Mucosa of rectum (tissue), 2 donors: ENCODE measurements around the gene IDS.
"Not testable (repeated sequence)": the region's sequence is repeated elsewhere in the genome, so short reads cannot be mapped to it uniquely, and the experiment has no call there.

Experiments used
- H3K27ac ChIP-seq, 2 donors: one replicate each; pipeline ENCODE4 v1.7.0; 2013; ENCODE audit warnings: inconsistent platforms in 2 of 2, low read depth in 2 of 2, low read length in 2 of 2
- H3K27me3 ChIP-seq, 2 donors: one replicate each; pipeline ENCODE4 v1.7.0; 2013; ENCODE audit warnings: low read length in 2 of 2; ENCODE audit not compliant: control insufficient read depth in 2 of 2, insufficient read depth in 2 of 2
- H3K36me3 ChIP-seq, 2 donors: one replicate each; pipeline ENCODE4 v1.7.0; 2013; ENCODE audit warnings: low read length in 2 of 2; ENCODE audit not compliant: control insufficient read depth in 2 of 2, insufficient read depth in 2 of 2
- H3K4me1 ChIP-seq, 2 donors: one replicate each; pipeline ENCODE4 v1.7.0; 2013; ENCODE audit warnings: low read length in 2 of 2, mild to moderate bottlenecking in 1 of 2; ENCODE audit not compliant: control insufficient read depth in 2 of 2, insufficient read depth in 2 of 2
- H3K4me3 ChIP-seq, 2 donors: one replicate each; pipeline ENCODE4 v1.7.0; 2013; ENCODE audit warnings: low read length in 2 of 2
- H3K9ac ChIP-seq, 2 donors: one replicate each; pipeline ENCODE4 v1.7.0; 2013; ENCODE audit warnings: low read length in 2 of 2, low read depth in 1 of 2, mild to moderate bottlenecking in 1 of 2
- H3K9me3 ChIP-seq, 2 donors: one replicate each; pipeline ENCODE4 v1.7.0; 2013; ENCODE audit warnings: low read length in 2 of 2; ENCODE audit not compliant: control insufficient read depth in 2 of 2
- donor health status: healthy.
- donor health status: Normal muscosa, but diverticular disease.

The IDS gene

DNA sequence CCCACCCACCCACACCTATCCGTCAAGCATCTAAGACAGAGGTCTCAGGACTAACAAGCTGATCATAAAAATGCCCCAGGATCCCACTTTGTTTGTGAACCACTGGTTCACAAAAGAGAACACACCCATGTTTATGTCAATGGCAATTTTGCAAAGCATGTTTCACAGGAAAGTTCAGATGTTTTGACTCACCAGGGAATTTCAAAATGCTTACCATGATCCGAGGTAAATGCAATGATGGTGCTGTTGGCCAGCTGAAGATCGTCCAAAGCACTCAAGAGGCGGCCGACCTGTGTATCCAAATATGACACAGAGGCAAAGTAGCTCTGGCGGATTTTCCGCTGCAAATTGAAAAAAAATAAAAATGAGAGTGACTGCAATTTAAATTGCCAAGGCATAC lies 15.0 kb downstream of the IDS start:
- H3K27ac ChIP-seq = no peak overlapping the region
- no peak overlapping the region for H3K4me3 ChIP-seq
- H3K36me3 ChIP-seq = peaks cover 25 to 31% of the 10 kb centered on the region in 2 donors
- no peaks in the 10 kb centered on the region for H3K27me3 ChIP-seq
- H3K9me3 ChIP-seq = peaks cover 0 to 3% of the 10 kb centered on the region in 2 donors
- H3K4me1 ChIP-seq = peaks cover 4 to 24% of the 10 kb centered on the region in 2 donors
- H3K9ac ChIP-seq = no peak overlapping the region

- not testable (repeated sequence) for H3K27ac ChIP-seq, H3K27me3 ChIP-seq, H3K9ac ChIP-seq, H3K4me3 ChIP-seq, H3K9me3 ChIP-seq
- Histone ChIP-seq H3K4me1 (peaks cover 0 to 10% of the 10 kb centered on the region in 2 donors), H3K36me3 (peaks cover 21% of the 10 kb centered on the region in 2 donors)
Measured at GRCh38 chrX:149488411-149489052, 16.6 kb downstream of the IDS start.

DNA sequence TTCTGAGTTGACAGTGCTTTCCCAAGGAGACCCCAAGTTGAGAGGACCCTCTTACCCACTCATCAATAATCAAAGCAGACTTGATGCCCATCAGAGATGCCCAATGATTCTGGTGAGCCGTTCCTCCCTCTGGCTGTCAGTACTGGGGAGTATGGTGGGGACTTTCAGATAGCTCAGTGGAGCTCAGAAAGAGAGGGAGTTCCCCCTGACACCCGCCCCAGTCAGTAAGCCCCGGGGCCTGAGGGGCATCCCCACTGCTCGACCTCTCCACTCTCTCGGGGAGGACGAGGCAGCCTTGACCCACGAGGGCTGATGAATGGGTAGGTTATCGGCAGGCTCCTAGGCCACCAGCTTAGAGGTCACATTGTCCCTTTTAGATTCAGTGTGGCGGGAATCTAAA lies 17.1 kb downstream of the IDS start:
- not testable (repeated sequence) for H3K4me3 ChIP-seq, H3K27ac ChIP-seq, H3K9ac ChIP-seq, H3K27me3 ChIP-seq, H3K9me3 ChIP-seq, H3K4me1 ChIP-seq
- H3K36me3 ChIP-seq = peaks cover 21% of the 10 kb centered on the region in 2 donors

DNA sequence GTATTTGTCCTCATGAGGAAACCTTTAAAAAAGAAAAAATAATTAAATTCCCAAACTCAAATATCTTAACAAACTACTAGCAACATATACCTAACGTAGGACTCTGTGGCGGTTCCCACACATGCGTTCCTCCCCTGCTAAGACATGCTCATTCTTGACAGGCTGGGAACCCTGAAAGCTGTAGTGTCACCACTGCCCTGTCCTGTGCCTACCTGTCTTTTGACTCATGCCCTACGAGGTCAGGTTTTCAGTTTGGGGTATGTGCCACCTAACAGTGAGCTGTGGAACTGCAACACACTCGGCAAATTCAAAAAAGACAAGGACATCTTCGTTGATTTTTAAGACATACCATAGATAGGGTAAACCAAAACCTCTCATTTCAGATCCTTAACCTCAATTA lies 17.8 kb downstream of the IDS start:
- H3K36me3 ChIP-seq = peaks cover 23 to 25% of the 10 kb centered on the region in 2 donors
- peaks cover 0 to 3% of the 10 kb centered on the region in 2 donors for H3K9me3 ChIP-seq
- no peak overlapping the region for H3K9ac ChIP-seq
- H3K4me3 ChIP-seq = no peak overlapping the region
- H3K4me1 ChIP-seq = peaks cover 0 to 2% of the 10 kb centered on the region in 2 donors
- H3K27ac ChIP-seq = no peak overlapping the region
- H3K27me3 ChIP-seq = no peaks in the 10 kb centered on the region

DNA sequence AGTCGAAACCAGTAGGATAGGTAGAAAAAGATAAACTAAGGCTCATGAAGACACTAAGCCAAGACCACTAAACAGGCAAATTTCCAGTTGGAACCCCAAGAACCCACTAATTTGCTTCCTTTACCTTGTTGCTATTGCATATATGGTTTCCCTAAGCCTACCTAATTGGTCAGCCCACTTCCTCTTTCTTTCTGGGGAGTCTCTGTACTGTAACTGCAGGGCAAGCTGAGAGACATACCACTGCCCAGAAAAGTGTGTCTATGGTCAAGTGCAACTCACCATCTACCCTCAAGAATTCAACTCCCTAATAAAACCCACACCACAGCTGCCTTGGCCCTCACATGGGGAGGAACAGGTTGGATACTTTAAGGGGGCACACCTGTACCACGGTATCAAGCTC lies 28.6 kb downstream of the IDS start:
- Histone ChIP-seq H3K9me3 (no peaks in the 10 kb centered on the region), H3K4me3 (no peak overlapping the region), H3K4me1 (no peaks in the 10 kb centered on the region), H3K27ac (no peak overlapping the region), H3K9ac (no peak overlapping the region), H3K36me3 (peaks cover 3 to 7% of the 10 kb centered on the region in 2 donors), H3K27me3 (no peaks in the 10 kb centered on the region)

DNA sequence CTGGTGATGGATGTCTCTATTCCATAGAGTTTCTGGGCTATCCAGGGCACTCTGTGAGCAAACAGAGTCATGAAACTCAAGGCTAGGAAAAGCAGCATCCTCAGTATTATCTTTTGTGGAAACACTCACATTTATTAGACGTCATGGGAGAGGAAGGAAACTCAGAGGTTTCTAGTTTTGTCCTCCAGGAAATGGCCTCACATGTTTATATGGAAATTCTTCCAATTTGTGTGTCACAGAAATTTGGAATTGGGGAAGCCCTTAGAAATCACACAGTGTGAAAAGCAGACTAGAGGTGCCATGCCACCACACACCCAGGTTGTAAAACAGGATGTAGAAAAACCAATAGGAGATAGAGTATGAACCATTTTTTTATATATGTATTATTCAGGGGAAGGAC lies 31.1 kb downstream of the IDS start:
- no peak overlapping the region for H3K27ac ChIP-seq
- H3K36me3 ChIP-seq = no peaks in the 10 kb centered on the region
- H3K9ac ChIP-seq = no peak overlapping the region

DNA sequence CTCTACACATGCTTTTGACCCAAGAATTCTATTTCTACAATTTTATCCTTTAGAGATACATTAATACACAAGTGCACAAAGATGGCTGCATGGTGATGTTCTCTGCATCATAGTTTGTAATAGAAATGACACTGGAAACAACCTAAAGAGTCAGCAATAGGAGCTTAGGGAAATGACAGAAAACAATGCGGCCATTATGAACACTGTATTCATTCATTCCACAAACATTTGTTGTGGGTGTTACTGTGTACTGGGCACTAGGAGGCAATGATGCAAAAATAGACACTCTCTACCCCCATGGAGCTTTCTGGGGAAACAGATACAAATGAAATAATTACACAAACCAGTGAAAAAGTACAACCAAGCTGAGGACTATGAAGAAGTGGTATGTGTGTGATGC lies 32.0 kb downstream of the IDS start:
- H3K27me3 ChIP-seq = no peaks in the 10 kb centered on the region
- no peaks in the 10 kb centered on the region for H3K36me3 ChIP-seq
- no peak overlapping the region for H3K27ac ChIP-seq
- H3K4me3 ChIP-seq = no peak overlapping the region
- H3K9ac ChIP-seq = no peak overlapping the region
- no peaks in the 10 kb centered on the region for H3K4me1 ChIP-seq
- no peaks in the 10 kb centered on the region for H3K9me3 ChIP-seq

More for the DNA sequence above, 31.1 kb downstream of the IDS start:
- Histone ChIP-seq H3K27me3 (no peaks in the 10 kb centered on the region), H3K4me3 (no peak overlapping the region), H3K9me3 (no peaks in the 10 kb centered on the region), H3K4me1 (no peaks in the 10 kb centered on the region)

GRCh38 chrX:149472625-149473024 lies 32.5 kb downstream of the IDS start:
- H3K4me3 ChIP-seq = no peak overlapping the region
- H3K9ac ChIP-seq = no peak overlapping the region
- no peaks in the 10 kb centered on the region for H3K4me1 ChIP-seq
- H3K9me3 ChIP-seq = no peaks in the 10 kb centered on the region
- no peaks in the 10 kb centered on the region for H3K27me3 ChIP-seq
- no peak overlapping the region for H3K27ac ChIP-seq
- H3K36me3 ChIP-seq = no peaks in the 10 kb centered on the region

DNA sequence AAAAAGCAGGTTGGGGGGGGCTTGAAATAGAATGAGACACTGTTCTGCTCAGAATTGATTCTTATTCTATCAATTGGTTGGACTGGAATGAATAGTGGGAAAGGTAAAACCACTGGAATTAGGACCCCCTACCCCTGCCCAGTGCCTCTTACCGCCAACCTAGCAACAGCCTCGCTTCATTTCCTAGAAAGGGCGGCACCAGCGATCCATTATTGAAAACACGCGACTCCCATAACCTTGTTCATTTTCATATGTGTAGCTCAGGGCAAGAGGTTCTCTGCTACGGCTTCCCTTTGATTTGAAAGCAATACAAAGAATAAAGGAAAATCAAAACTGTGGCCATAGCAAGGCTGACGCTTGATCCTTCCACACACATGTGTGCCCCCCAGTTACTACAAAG lies 33.7 kb downstream of the IDS start:
- Histone ChIP-seq H3K27ac (no peak overlapping the region), H3K9ac (no peak overlapping the region), H3K4me3 (no peak overlapping the region), H3K36me3 (no peaks in the 10 kb centered on the region), H3K4me1 (no peaks in the 10 kb centered on the region), H3K9me3 (no peaks in the 10 kb centered on the region), H3K27me3 (no peaks in the 10 kb centered on the region)

GRCh38 chrX:149470955-149471354 lies 34.2 kb downstream of the IDS start:
- no peak overlapping the region for H3K9ac ChIP-seq
- H3K9me3 ChIP-seq = no peaks in the 10 kb centered on the region
- no peaks in the 10 kb centered on the region for H3K27me3 ChIP-seq
- H3K36me3 ChIP-seq = no peaks in the 10 kb centered on the region
- H3K27ac ChIP-seq = no peak overlapping the region
- H3K4me1 ChIP-seq = no peaks in the 10 kb centered on the region
- H3K4me3 ChIP-seq = no peak overlapping the region

DNA sequence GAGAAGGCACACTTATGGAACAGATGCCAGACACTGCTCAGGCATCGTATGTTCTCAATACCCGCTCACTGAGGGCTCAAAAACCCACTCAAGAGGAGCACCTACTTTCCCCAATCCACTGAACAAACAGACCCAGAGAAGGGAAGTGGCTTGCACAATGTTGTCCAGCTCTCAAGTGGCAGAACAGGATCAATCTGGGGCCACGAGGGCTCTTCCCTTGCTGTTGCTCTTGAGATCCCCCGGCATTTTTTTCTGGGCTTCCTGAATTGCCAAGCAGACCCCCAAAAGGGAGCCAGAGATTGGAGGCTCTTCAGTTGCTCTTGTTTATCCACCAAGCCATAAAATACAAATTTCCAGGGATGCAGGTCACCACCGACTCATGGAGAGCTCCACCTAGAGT lies 35.7 kb downstream of the IDS start:
- Histone ChIP-seq H3K4me1 (no peaks in the 10 kb centered on the region), H3K27me3 (no peaks in the 10 kb centered on the region), H3K27ac (no peak overlapping the region), H3K9ac (no peak overlapping the region), H3K36me3 (no peaks in the 10 kb centered on the region), H3K9me3 (no peaks in the 10 kb centered on the region), H3K4me3 (no peak overlapping the region)
